OCI-LY1 (cell line): ENCODE data around the gene SHISA5.

Experiments used
- CTCF ChIP-seq: fragments of 200-600 bp; sonication (generic), shearing (Covaris generic); IDR thresholded peaks from 2 replicates; pipeline ENCODE4 v1.5.1; 2017; ENCODE audit warnings: mild to moderate bottlenecking, antibody characterized with exemption, low read length, moderate library complexity, mixed read lengths
- EZH2 ChIP-seq: fragments of 200-600 bp; sonication (generic), shearing (Covaris generic); IDR thresholded peaks from 2 replicates; pipeline ENCODE4 v1.8.0; 2017; ENCODE audit warnings: borderline replicate concordance, mixed run types, mild to moderate bottlenecking, antibody characterized with exemption, low read length, moderate library complexity, mixed read lengths

GRCh38 chr3:48505968-48506504 is 2.1 kb upstream of the SHISA5 start:
- no peak for TF ChIP-seq CTCF
- TF ChIP-seq EZH2 = no peak
